Pulmonary artery endothelial cell (primary cell): ENCODE results near the gene REPIN1. TPM values are rescaled to one million over a fixed set of nuclear protein-coding genes. Genes with fewer than 3 reads are reported as not detected.

ENCODE experiments used
- DNase-seq: peaks from one replicate; pipeline ENCODE4 v3.0.0-alpha.2; 2011; ENCODE audit warnings: low read depth, low spot score
- total RNA-seq: library from RNA; depleted of rRNA; stranded (reverse); fragments of >200 nt; gene quantifications from 2 replicates; pipeline ENCODE4 v1.2.3, GENCODE V29; 2014

The REPIN1 gene
- total RNA-seq, 1 donor from 2014 or later: 72.9 TPM

DNA sequence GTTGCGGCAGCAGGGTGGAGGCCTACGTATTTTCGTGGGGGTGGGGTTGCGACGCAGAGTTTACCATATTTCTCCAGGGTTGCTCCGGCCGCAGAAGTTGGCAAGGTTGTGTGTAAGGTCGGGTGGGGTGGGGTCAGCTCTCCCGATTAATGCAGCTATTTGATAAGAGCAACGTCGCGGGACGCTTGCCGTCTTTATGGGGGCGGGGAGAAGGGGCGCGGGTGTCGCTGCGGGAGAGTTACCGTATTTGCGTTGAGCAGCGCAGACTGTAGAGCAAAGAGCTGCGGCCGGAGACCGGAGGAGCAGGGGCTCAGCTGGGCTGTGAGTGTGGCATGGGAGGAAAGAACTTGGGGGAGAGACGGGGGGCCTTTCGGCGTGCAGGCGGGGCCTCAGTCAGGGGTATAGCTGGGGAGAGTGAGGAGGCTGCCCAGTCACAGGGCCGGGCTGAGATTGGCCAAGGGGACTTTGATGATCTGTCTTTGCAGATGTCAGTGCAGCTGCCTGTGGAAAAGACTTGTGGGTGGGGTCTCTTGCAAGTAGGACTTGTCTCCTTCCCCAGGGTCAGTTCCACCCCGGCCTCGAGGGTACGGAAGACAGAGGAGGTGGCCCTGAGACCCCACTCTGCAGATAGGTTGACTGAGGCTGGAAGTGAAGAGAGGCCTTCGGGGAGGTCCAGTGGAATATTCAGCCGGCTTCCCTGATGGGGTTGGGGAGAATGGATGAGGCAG, 37.1 kb downstream of the REPIN1 start:
- DNase-seq: no peak

DNA sequence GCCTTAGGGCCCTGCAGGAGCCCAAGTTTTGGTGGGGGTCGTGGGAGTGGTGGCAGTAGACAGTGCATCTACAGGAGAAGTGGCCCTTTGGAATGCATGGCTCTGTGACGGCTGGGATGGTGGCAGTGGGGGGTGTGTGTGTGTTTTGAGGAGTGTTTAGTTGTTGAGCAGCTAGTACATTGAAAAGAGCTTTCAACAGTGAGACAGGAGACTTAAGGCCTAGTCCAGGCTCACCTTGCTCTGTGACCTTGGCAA, 37.6 kb downstream of the REPIN1 start:
- DNase-seq: no peak

DNA sequence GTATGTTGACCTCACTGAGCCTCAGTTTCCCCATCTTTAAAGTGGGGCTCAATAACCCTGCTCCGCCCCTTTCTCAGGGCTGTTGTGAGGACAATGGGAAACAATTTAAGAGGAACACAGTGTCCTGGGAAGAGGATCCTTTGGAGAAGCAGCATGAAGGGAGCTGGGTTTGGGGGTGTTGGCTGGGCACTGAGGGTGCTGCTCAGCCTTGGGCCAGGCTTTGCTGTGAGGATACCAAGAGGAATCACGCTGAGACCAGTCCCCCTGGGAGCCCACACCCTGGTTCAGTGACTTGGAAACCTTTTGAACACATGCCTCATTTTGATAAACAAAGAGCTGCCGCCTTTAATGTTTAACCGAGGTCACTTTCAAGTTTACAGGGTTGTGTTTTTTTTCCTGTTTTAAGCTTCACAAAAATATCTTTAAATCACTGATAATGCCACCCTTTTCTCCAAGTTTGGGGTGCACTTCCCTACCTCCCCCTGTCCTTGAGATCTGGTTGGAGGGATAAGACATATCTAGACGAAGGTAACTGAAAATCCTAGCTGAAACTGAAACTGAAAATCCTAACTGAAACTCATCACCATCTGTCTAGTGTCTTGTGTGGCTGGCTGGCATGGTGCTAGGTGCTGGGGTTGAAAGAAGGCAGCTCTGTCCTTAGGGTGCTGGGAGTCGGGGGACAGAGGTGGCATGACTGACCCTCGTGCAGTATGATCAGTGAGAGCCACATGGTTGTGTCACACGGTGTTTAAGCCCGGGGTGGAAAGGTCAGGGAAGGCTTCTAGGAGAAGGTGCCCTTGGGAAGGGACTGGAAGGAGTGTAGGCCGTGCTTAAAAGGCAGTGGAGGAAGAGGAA, 38.2 kb downstream of the REPIN1 start:
- no peak for DNase-seq

DNA sequence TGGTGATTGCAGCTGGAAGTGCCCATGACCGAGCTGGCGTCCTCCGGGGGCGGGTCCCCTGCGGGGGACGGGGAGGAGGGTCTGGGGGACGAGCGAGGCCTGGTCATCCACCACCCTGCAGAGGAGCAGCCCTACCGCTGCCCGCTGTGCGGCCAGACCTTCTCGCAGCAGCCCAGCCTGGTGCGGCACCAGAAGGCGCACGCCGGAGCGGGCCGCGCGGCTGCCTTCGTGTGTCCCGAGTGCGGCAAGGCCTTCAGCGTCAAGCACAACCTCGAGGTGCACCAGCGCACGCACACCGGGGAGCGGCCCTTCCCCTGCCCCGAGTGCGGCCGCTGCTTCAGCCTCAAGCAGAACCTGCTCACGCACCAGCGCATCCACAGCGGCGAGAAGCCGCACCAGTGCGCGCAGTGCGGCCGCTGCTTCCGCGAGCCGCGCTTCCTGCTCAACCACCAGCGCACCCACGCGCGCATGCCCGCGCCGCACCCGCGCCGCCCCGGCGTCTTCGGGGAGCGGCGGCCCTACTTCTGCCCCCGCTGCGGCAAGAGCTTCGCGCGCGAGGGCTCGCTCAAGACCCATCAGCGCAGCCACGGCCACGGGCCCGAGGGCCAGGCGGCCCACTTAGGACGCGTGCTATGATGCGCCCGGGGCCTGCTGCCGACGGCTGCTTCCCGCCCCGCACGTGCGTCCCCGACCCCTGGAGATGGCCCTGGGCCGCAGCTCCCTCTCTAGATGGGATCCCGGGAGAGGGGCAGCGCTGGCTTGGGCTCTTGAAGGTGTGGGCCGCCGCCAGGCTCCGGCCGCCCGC, 39.2 kb downstream of the REPIN1 start:
- DNase-seq: no peak

DNA sequence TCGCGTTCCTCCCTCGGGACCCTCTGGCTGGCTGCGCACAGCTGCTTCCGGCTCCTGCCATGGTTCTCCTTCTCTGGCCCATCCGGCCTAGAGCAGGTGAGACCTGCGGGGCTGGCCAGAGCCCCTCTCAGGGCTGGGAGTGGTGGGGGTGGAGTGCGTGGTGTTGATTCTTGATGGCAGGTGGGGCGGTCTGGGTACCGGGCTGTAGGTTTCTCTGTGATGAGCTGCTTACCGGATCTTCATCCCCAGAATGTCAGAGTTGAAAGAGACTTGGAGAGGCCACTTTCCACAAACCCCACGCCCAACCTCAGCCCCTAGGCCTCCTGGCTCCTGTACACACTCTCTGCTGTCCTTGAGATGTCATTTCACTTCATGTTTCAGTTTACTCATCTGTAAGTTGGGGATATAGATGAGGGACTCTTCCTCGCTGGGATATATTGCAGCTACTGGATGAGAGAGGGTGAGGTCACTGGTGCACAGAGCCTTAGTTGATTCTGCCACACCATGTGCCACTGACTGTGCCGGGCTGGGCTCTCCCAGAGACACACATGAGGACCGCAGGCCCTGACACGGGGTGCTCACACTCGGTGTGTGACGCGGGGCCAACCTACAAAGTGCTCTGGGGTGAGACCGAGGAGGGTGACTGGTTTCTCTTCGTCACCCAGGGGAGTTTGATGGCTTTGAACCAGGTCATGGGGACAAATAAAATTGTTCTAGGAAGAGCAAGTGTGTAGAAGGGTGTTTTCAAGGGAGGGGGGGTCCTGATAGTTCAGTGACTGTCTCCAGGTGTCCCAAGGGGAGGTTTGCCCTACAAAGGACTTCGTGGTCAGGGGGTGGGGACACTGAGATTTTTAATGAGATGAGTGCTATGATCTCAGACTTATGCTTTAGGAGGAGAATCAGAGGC, 40.0 kb downstream of the REPIN1 start:
- DNase-seq: no peak

DNA sequence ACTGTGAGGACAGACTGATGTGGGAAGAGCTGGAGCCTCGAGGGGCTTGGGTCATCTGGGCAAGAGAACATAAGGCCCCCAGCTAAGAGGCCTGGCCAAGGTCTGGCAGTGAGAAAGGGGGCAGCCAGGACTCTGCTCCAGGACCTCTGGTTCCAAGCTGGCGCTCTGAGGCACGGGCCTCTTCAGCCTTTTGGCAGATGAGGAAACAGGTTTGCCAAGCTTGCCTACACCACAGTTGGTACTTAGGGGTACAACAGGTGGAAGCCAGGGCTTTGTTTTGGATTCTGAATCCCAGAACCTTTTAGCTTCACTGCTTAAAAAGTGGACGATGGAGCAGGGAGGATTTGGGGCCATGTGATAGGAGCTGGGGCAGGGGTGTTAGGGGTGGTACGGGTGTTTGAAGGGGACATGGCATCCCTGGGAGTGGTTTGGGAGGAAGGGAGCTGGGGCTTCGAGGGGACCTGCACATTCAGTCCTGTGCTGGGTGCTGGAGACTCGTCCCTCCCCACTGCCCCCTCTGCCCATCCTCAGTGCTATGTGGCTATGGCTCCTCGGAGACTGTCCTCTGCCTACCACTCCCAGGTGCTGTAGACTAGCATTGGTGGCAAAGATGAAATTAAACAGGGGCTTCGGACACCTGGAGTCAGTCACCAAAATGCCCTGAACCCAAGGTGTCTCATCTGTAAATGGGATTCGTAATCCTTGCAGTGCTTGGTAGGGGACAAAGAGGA, 40.8 kb downstream of the REPIN1 start:
- no peak for DNase-seq

DNA sequence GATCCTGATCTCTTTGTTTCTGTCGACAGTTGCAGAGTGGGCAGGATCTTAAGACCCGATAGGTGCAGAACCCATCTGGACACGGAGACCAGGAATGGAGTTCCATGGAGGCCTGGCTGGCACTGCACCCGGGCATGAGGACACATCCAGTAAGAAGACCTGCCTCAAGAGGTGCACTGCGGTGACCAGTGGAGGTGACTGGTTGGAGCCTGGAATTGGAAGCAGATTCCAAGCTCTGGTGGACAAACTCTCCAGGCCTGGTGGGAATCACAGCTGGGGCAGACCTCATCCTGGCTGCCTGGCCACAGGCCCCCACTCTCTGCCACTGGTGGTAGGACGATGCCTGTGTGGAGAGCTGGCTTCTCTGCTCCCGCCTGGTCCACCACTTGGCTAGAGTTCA, 41.5 kb downstream of the REPIN1 start:
- no peak for DNase-seq

DNA sequence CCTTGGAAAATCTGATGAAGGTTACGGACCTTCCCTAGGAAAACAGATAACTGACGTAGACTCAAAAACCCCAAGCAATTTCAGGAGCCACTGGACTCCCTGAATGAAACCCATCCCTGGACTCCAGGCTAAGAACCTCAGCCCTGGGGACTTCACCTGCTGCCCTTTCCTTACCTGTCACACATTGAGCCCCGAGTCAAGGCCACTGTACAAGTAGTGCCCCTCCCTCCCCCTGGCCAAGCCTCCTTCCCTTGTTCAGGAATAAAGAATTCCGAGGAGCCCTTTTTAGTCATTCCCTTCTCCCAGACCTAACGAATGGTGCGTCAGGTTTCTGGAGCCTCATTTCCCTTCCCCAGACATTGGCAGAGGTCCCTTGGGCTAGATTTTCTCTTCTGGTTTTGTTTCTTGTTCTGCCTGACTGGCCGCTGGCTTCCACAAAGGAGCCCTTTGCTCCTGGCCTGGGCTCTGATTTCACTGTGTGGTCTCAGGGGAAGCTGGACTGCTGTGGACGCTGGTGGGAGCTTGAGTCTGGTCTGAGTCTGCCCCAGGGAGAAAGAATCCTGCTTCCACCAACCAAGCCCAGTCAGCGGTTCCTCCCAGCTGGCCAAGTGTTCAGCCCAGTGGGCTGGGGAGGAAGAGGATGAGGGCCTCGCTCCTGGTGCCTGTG, 42.2 kb downstream of the REPIN1 start:
- no peak for DNase-seq

DNA sequence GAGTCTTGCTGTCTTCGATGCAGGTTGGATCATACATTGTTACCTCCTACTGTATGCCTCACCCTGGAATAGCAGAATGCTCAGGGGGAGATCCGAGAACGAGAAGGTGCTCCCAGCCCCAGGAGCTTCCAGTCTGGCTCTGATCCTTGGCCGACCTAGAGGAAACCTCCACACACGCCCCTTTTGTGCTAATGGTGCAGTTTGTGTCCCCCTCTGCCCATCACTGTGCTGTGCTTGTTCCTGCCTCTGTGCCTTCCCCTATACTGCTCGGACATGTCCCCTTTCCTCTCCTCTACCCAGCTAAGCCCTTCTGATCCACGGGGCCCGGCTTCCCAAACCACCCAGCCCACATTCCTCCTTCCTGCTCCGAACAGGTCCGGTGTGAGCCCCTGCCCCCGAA, 43.0 kb downstream of the REPIN1 start:
- DNase-seq: no peak

DNA sequence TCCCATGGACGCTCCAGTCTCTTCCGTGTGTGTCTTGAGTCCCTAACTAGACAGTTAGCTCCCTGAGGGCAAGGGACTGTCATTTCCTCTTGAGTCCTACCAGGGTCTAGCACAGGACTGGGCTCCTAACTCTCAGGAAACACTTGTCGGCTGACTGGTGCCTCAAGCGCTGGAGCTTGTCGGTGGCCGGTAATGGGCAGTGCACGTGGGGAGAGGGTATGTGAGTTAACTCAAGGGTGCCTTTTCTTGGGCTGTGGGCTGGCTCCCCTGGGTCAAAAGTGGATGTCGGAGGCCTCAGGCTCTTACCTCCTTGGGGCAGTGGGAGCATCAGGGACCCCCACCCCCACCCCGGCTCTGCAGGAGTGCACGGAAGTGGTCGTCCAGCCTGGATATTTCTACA, 43.4 kb downstream of the REPIN1 start:
- no peak for DNase-seq

DNA sequence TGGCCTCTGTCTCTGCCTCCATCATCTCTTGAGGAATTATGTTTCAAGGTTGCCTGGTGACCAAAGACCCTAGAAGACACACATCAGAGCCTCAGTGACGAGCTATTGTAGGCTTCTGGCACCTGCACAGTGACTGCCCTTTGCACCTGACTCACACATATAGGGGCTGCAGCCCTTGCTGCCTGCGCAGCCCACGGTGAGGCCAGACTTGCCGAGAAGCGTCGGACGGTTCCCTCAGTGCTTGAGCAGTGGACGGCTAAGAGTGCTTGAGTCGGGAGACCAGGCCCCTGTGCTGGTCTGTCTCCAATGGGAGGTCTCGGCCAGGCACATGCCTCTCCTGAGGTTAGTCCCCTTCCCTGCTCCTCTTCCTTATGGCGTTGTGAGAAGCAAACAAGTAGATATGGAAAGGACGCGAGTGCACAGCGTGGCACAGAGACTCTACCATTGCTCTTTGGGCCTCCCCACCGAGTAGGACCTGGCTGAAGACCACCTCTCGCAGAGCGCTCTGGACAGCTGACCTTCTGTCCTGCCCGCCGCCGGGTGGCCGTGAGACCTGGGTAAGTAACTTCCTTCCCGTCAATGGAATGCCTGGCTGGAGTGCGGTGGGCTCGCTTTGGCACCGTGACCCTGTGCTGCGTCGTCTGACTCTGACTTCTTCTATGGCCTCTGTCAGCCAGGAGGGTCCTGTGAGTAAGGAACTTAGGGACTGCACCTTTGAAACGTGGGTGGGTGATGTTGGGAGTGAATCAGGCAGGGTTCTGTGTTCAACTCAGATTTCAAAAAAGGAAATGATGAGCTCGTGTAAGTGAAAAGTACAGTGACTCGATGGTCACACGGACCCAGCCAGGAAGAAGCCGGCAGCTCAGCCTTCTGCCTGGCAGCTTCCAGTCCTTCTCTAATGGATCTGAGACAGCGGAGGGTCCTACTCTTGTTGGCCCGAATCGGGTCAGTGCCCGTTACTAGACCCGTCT, 44.2 kb downstream of the REPIN1 start:
- DNase-seq: no peak

DNA sequence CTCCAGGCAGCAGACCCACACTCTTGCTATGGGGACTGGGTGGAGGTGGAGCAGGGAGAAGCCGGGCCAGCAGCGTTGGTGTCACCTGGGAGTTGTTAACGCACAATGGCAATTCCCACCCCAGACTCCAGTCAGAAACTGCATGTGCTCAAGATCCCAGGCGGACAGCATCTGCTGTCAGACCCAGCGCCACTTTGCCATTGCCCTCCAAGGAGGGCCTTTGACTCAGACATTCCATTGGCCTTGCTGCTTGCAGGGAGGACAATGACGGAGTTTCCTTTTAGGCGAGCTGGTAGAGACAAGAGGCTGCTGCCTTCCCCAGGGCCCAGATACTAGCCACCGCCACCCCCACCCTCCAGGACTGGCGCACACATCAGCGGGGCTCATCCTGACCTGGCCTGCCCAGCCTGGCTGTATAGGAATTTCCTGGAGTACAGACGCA, 45.0 kb downstream of the REPIN1 start:
- no peak for DNase-seq

DNA sequence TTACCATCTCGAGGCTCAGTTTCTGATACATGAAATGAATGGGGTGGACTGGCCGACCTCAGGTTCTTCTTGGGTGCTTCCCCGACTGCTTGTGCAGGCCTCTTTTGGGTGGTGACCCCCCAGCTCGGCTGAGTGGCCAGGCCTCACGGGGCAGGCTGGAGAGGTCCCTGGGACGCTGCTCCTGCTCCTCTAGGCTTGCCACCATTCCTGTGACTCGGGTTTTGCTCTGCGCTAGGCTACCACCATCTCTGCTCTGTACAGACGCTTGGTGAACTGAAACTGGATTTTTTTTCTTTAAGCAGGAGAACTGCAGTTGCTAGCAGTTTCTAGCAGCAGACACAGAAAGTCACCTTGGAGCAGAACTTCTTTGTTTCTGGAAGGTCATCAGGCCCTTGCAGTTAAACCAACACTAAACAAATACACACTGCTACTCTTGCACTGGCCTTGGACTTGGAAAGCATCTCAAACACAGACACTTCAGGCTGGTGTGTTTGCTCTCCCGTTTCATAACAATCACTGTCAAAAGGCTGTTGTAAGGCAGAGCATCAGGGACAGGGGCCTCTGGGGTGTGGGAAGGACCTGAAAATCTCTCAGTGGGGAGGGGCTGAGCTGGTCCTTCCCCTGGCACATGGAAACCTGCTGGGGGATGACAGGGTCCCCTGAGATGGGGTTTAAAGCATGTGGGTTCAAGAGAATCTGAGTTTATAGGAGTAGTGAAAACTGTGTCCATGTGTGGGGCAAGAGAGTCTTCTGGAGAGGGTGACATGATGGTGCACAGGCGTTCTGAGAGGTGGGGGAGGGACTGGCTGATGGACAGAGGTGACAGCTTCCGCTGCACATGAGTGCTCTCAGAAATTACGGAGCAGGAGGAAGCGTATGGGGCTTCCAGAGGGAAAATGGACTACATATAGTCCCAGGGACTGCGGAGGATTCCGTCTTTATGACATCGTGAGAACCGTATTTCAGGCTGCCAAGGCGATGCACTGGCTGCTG, 46.8 kb downstream of the REPIN1 start:
- DNase-seq: no peak

DNA sequence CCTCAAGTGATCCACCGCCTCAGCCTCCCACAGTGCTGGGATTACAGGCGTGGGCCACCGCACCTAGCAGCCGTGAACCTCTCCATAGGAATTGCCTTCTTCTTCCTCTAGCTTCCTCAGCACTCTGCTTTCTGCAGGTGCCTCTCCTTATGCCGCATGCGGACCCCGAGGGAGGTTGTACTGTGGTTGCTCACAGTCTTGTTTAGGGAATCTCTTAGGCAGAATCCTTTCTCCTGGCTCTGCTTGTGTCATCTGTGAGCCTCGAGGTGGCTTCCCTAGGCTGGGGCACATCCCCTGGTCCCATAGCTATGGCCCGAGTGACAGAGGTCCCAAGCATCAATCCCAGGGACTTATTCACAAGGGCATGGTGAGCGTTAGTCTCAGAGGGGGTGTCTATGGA, 48.6 kb downstream of the REPIN1 start:
- no peak for DNase-seq

DNA sequence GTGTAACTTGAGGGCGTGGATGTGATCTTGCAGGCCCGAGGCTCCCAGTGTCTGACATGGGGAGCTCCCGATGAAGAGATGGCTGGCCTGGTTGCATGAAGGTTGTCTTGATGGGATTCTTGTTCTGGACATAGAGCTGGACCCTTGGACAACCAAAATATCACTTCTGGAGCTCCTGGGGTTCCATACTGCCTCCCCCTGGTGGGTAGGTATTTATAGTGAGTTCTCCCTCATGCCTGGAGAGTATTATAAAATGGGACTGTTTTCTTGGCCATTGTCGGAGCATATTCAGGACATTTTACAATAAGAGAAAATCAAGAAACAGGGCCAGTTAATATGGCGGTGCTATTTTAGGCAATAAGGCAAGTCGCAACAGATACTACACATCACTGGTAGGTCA, 49.2 kb downstream of the REPIN1 start:
- DNase-seq: no peak

DNA sequence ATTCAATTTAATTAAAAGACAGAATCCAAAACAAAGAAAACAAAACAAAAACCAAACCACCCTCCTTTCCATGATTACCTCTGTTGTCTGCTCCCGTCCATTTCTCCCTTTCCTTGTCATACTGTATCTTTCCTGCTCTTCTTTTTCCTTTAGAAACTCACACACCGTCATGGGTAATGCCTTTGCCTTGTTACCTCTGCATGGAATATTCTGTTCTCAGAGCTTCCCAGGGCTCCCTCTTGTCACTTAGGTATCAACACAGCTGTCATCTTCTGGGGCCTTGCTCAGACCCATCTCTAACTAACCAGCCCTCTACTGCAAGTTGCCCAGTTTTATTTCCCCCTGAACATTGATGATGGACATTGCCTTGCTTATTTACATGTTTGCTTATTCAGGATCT, 51.6 kb downstream of the REPIN1 start:
- DNase-seq: no peak

DNA sequence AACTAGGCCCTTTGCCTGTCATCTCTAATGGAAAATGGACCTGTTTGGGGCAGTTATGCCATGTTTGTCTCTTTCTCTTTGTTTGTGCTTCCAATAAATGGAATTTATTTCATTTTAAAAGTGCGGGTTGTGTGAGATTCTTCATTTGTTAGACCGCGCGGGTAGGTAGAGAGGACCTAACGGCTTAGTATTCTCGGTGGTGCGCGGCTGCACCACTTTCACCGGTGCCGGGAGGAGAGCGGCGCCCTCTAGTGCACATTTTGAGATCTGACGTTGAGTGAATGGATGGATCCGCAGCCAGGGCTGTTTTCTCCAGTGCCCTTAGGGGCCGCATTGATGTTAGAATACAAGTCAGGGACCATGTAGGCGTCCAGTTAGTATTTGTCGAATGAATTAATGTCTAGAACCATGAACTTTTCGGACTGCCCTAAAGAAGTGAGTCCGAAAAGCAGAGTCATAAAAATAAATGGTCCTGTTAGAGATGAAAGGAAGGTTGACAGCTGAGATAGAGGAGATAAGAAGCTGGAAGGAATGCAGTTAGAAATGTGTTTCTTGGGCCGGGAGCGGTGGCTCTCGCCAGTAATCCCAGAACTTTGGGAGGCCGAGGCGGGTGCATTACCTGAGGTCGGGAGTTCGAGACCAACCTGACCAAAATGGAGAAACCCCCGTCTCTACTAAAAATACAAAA, 52.5 kb downstream of the REPIN1 start:
- peak; percentile 36 for DNase-seq
